Memory B cell (primary cell): ENCODE measurements around the gene PMM2.
A peak's percentile ranks its signal among the peaks of the same experiment; 100 is the strongest.

Source experiments
- ATAC-seq: fragments of 150-1000 bp; cut with Tn5 transposase; 2 replicates; pipeline ENCODE4 v1.10.0; 2021; ENCODE audit warnings: low read depth, mild to moderate bottlenecking, moderate library complexity
- DNase-seq, 2 donors: peaks; one replicate each; pipeline ENCODE4 v3.0.0; 2022; ENCODE audit warnings: low spot score in 2 of 2
- H3K27ac Mint-ChIP-seq: one replicate; pipeline ENCODE4 v1.8.0; 2022; ENCODE audit warnings: mild to moderate bottlenecking, moderate library complexity, mixed read lengths
- H3K27me3 Mint-ChIP-seq: one replicate; pipeline ENCODE4 v1.8.0; 2022; ENCODE audit warnings: mixed read lengths
- H3K36me3 Mint-ChIP-seq: one replicate; pipeline ENCODE4 v1.8.0; 2022; ENCODE audit warnings: mild to moderate bottlenecking, mixed read lengths
- H3K4me1 Mint-ChIP-seq: one replicate; pipeline ENCODE4 v1.8.0; 2022; ENCODE audit warnings: mixed read lengths
- H3K4me3 Mint-ChIP-seq: one replicate; pipeline ENCODE4 v1.8.0; 2022; ENCODE audit warnings: mild to moderate bottlenecking, moderate library complexity, mixed read lengths
- H3K9me3 Mint-ChIP-seq: one replicate; pipeline ENCODE4 v1.8.0; 2022; ENCODE audit warnings: mixed read lengths

Gene PMM2

DNA sequence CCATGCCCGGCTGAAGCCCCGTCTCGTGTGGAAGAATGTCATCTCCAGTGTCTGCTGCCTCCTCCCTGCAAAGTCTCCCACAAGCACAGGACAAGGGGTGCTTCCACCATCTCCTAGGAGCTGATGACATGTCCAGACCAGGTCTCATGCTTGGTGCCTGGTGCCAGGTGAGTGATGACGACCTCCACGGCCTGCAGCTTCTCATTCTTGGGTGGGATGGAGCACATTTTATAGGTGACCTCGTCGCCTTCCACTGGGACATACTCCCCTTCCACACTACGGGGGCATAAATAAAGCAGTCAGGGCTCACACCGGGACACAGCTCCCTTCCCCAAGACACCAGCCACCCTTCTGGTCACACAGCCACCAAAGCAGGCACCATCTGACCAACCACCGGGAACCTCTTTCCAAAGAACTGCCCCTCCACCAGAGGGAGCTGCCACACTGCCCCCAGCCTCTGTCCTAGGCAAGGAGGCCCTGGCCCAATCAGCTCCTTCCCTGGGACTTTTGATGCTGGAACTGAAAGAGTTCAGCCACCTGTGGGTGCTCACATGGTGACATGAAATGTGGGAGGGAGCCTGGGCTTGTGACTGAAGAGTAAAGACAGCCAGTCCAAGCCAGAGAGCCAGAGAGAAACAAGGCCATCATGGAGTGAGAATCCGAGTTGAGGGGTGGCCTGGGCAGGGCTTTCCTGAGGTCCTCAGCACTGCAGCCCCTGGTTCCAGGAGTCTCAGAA is 57.6 kb downstream of the PMM2 start:
- peaks cover 16% of the 10 kb centered on the region for H3K4me1 Mint-ChIP-seq
- ATAC-seq: no peak
- no peak for DNase-seq
- no peaks in the 10 kb centered on the region for H3K27me3 Mint-ChIP-seq
- H3K4me3 Mint-ChIP-seq: no peak overlapping the region
- peak overlapping the region; percentile 25 for H3K27ac Mint-ChIP-seq
- H3K9me3 Mint-ChIP-seq: no peaks in the 10 kb centered on the region
- H3K36me3 Mint-ChIP-seq: peaks cover 17% of the 10 kb centered on the region

DNA sequence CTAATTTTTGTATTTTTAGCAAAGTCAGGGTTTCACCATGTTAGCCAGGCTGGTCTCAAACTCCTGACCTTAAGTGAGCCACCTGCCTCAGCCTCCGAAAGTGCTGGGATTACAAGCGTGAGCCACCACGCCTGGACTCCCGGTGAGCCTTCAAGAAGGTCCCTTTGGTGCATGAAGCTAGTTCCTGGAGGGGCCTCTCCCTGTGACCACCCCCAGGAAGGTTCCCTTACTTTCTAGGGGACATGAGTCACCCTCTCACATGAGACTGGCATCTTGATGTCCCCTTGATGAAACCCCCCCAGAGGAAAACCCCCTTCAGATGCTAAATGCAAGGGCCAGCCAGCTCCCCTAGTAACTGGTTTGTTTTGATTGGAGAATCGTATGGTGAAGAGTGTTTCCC is 58.3 kb downstream of the PMM2 start:
- DNase-seq (no peak), ATAC-seq (no peak)
- peaks cover 10% of the 10 kb centered on the region for H3K4me1 Mint-ChIP-seq
- H3K9me3 Mint-ChIP-seq: no peaks in the 10 kb centered on the region
- no peaks in the 10 kb centered on the region for H3K27me3 Mint-ChIP-seq
- peak overlapping the region; percentile 28 for H3K27ac Mint-ChIP-seq
- H3K36me3 Mint-ChIP-seq: peaks cover 14% of the 10 kb centered on the region
- H3K4me3 Mint-ChIP-seq: no peak overlapping the region

DNA sequence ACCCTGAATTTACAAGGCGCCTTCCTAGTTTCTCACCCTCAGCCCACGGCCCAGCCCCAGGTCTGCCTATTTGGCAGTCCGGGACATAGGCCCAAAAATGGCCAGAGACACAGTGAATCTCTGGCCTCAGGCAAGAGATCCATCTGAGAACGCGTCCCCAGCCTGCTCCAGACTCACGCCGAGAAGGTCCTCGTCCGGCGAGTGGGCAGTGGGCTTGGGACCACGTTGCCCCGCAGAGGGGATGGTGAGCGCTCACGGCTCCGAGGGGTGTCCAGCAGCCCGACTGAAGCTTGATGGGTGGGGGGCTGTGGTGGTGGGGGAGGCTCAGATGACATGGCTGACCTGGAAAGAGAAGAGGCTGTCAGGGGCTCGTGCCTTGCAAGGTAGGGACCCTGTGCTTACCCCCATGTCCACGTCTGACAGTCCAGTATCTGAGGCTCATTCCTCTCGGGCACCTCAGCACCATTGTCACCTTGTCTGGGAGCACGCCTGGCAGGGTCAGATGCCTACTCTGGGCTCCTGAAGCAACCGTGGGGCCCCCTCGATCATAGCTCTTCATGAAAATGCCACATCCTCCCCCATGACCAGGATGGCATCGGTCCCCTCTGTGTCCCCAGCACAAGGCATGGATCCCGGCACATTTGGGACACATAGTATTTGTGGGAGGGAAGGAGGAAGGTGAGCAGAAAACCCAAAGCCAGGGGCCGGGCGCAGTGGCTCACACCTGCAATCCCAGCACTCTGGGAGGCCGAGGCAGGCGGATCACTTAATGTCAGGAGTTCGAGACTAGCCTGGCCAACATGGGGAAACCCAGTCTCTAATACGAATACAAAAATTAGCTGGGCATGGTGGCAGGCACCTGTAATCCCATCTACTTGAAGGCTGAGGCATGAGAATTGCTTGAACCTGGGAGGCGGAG is 61.6 kb downstream of the PMM2 start:
- H3K27me3 Mint-ChIP-seq: no peaks in the 10 kb centered on the region
- H3K4me1 Mint-ChIP-seq: peaks cover 21% of the 10 kb centered on the region
- DNase-seq (no peak), ATAC-seq (no peak)
- no peak overlapping the region for H3K4me3 Mint-ChIP-seq
- peak overlapping the region; percentile 59 for H3K27ac Mint-ChIP-seq
- H3K9me3 Mint-ChIP-seq: no peaks in the 10 kb centered on the region
- H3K36me3 Mint-ChIP-seq: peaks cover 11% of the 10 kb centered on the region

GRCh38 chr16:8859913-8860881 is 62.6 kb downstream of the PMM2 start:
- ATAC-seq (no peak), DNase-seq (no peak)
- H3K4me1 Mint-ChIP-seq: peaks cover 28% of the 10 kb centered on the region
- no peaks in the 10 kb centered on the region for H3K27me3 Mint-ChIP-seq
- no peak overlapping the region for H3K4me3 Mint-ChIP-seq
- H3K36me3 Mint-ChIP-seq: peaks cover 9% of the 10 kb centered on the region
- H3K27ac Mint-ChIP-seq: peak overlapping the region; percentile 59
- H3K9me3 Mint-ChIP-seq: no peaks in the 10 kb centered on the region

- Mint-ChIP-seq H3K27ac (no peak overlapping the region), H3K9me3 (no peaks in the 10 kb centered on the region), H3K4me3 (no peak overlapping the region), H3K27me3 (no peaks in the 10 kb centered on the region), H3K4me1 (peaks cover 30% of the 10 kb centered on the region), H3K36me3 (peaks cover 1% of the 10 kb centered on the region)
- no peak for ATAC-seq
- no peak for DNase-seq
These were observed 64.1 kb downstream of the PMM2 start for GRCh38 chr16:8861563-8862308.

DNA sequence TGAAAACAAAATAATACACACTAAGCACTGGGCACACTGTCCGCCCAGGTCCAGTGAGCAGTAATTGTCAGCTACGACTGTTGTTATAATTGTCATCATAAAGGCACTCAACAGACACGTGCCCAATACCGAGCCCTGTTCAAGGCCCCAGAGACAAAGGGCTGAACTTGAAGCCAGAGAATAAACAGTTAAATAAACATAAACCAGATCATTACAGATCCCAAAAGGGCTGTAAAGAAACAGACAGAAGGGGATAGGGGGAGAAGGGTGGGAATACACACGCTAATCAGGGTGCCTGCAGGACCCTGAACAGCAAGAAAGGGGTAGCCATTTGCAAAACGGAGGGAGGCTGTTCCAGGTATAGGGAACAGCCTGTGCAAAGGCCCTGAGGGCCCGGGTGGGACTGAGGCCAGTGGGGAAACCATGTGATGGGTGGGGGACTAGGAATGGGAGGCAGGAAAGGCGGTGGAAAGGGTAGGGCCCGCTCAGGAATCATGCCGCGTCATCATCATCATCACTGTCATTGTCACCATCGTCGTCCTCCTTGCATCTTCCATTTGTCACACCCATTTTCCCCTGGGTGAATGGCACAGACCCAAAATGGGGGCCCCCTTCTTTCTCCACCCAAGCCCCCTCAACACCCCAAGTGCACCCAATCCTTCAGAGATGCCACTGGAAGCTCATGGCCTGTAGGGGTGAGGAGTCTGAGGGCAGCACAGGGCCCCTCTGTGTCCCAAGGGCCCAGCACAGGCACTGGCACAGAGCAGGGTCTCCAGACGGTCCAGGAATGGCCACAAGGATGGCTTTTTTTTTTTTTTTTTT is 64.9 kb downstream of the PMM2 start:
- DNase-seq (no peak), ATAC-seq (no peak)
- H3K4me1 Mint-ChIP-seq: peaks cover 35% of the 10 kb centered on the region
- no peaks in the 10 kb centered on the region for H3K27me3 Mint-ChIP-seq
- H3K4me3 Mint-ChIP-seq: no peak overlapping the region
- peak overlapping the region; percentile 31 for H3K27ac Mint-ChIP-seq
- H3K36me3 Mint-ChIP-seq: no peaks in the 10 kb centered on the region
- no peaks in the 10 kb centered on the region for H3K9me3 Mint-ChIP-seq

DNA sequence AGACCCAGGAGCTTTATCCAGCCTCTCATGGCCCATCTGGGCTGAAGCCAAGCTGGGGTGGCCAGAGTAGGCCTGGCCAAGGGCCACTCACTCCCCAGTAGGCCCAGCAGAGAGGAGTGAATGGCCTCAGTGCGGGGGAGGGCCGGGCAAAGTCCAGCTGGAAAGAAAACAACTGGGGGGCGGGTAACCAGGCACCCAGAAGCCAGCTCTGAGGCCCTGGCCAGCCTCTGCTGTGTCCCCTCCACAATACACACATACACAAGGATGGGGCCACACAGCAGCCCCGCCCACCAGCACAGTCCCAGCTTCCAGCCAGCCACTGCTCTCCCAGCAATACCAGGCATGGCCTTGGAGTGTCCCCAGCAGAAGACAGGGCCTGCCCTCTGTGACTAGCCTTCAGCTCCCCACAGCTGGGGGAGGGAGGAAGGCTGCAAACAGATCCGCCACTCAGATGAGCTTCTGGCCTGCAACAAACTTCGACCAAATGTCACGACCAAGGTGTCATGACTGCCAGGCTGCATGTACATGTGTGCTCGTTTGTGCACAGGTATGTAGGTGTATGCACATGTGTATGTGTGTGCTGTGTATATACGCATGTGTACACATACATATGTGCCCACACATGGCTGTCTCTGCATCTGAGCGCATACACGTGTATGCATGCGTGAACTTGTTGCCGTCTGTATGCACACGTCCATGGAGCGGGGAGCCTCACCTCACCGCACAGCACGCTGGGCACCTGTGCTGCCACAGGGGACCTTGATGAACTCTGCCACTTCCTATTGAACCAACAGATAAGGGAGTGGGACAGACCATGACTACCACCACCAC is 66.2 kb downstream of the PMM2 start:
- ATAC-seq (no peak), DNase-seq (no peak)
- Mint-ChIP-seq H3K4me3 (peak overlapping the region; percentile 9), H3K36me3 (no peaks in the 10 kb centered on the region), H3K9me3 (no peaks in the 10 kb centered on the region), H3K27ac (peak overlapping the region; percentile 62), H3K27me3 (no peaks in the 10 kb centered on the region), H3K4me1 (peaks cover 38% of the 10 kb centered on the region)

GRCh38 chr16:8864480-8865110 is 67.0 kb downstream of the PMM2 start:
- Mint-ChIP-seq H3K36me3 (no peaks in the 10 kb centered on the region), H3K4me3 (peak overlapping the region; percentile 9), H3K27me3 (no peaks in the 10 kb centered on the region), H3K27ac (peak overlapping the region; percentile 62), H3K9me3 (no peaks in the 10 kb centered on the region), H3K4me1 (peaks cover 43% of the 10 kb centered on the region)
- no peak for DNase-seq
- no peak for ATAC-seq

DNA sequence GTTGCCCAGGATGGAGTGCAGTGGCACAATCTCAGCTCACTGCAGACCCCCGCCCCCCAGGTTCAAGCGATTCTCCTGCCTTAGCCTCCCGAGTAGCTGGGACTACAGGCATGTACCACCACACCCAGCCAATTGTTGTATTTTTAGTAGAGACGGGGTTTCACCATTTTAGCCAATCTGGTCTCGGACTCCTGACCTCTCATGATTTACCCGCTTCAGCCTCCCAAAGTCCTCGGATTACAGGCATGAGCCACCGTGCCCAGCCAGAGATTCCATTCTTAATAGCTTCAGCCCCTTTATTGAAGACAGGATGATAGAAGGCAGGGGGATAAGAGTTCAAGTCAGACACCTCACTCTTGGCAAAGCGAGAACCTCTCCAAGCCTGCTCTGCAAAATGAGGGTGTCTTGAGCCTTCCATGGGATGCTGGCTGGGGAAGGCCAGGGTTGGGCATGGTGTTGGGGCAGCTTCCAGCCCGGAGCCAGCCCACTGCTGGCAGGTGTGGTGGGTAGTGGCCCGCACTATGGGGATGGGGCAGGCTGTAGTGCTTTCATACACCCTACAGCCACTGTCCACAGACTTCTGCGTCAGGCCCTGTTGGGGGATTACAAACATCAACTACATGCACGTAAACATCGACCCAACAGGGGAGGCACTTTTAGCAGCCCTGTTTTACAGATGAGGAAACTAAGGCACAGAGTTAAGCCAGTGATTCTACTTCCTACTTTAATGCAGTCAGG is 67.7 kb downstream of the PMM2 start:
- DNase-seq (no peak), ATAC-seq (no peak)
- Mint-ChIP-seq H3K27me3 (no peaks in the 10 kb centered on the region), H3K27ac (no peak overlapping the region), H3K4me1 (peaks cover 41% of the 10 kb centered on the region), H3K9me3 (no peaks in the 10 kb centered on the region), H3K36me3 (no peaks in the 10 kb centered on the region), H3K4me3 (no peak overlapping the region)

DNA sequence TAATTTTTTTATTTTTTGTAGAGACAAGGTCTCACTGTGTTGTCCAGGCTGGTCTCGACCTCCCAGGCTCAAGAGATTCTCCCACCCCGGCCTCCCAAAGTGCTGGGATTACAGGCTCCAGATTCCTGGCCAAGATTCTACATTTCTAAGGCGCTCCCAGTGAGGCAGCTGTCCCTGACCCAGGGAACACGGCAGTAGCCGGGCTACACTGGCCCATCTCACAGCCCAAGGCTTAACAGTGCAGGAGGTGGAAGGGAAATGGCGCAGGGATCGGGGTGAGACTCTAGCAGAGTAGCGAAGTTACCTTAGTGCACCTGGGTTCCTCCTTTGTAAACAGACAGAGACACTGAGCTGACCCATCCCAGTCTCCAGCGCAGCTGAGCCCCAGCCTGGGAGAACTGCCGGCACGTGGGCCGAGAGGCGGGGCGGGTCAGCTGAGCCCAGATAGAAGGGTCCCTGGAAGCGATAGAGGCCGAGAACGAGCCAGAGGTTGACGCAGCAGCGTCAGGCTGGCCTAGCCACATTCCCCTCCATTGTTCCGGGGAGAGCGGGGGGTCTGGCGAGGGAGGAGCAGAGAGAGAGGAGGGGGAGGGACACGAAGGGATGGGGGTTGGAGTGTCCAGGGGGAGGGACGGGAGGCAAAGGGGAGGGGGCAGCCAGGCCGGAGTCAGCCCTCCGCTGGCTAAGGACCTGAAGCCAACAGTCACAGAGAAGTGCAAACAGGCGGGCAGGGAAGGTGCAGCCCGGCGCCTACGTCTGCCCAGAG is 68.7 kb downstream of the PMM2 start:
- DNase-seq (no peak), ATAC-seq (no peak)
- H3K4me3 Mint-ChIP-seq: peak overlapping the region; percentile 72
- H3K4me1 Mint-ChIP-seq: peaks cover 45% of the 10 kb centered on the region
- H3K9me3 Mint-ChIP-seq: no peaks in the 10 kb centered on the region
- H3K36me3 Mint-ChIP-seq: no peaks in the 10 kb centered on the region
- H3K27me3 Mint-ChIP-seq: no peaks in the 10 kb centered on the region
- H3K27ac Mint-ChIP-seq: no peak overlapping the region

DNA sequence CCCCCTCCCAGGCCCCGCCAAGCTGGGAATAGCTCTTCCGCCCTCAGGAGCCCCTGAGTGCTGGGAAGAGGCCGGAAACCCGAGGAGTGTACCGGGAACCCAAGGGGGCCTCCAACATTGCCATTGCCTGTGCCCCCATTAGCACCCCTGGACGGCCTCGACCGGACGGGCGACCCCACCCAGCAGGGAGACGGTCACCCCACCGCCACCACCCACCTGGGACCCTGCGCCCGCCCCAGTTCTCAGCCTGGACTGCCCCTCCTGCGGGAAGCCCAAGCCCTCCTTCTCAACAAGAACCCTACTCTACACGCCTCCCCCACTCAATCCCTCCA is 69.2 kb downstream of the PMM2 start:
- Mint-ChIP-seq H3K4me1 (peaks cover 44% of the 10 kb centered on the region), H3K9me3 (no peaks in the 10 kb centered on the region), H3K27ac (peak overlapping the region; percentile 86), H3K27me3 (no peaks in the 10 kb centered on the region), H3K4me3 (peak overlapping the region; percentile 93), H3K36me3 (no peaks in the 10 kb centered on the region)
- no peak for DNase-seq
- ATAC-seq: no peak
